Common myeloid progenitor, CD34-positive (primary cell): ENCODE data around the gene CX3CR1.
A peak's percentile ranks its signal among the peaks of the same experiment; 100 is the strongest.

ENCODE experiments used
- CTCF ChIA-PET: fragments of 350-600 bp; sonication (Branson Sonifier 250); formaldehyde crosslinking; loops from one replicate; lab custom pipeline; 2021; ENCODE audit warnings: antibody characterized with exemption; lab: Charles Lee
- POLR2A ChIA-PET: fragments of 350-600 bp; sonication (Branson Sonifier 250); formaldehyde crosslinking; loops from one replicate; lab custom pipeline; 2021; ENCODE audit warnings: antibody characterized with exemption; lab: Charles Lee
- DNase-seq, 3 donors: peaks; one replicate each; pipeline versions ENCODE4 v3.0.0 to v3.0.0-alpha.2; 2013
- H3K27ac ChIP-seq, 2 experiments: 1 replicate in 1 of 2; 2 replicates in 1 of 2; pipeline ENCODE4 v1.7.0; 2013; ENCODE audit warnings: inconsistent platforms in 2 of 2, low read length in 2 of 2, mild to moderate bottlenecking in 2 of 2, low read depth in 1 of 2, moderate library complexity in 1 of 2; ENCODE audit not compliant: severe bottlenecking in 2 of 2, insufficient read depth in 1 of 2, poor library complexity in 1 of 2
- H3K27me3 ChIP-seq, 5 experiments: replicated peaks in 2 of 5; 1 replicate in 3 of 5; 2 replicates in 2 of 5; pipeline versions ENCODE4 v1.6.1 to v1.7.0; 2013; ENCODE audit warnings: low read length in 4 of 5, mild to moderate bottlenecking in 2 of 5, moderate library complexity in 2 of 5, inconsistent platforms in 1 of 5; ENCODE audit not compliant: insufficient read depth in 5 of 5, control insufficient read depth in 4 of 5
- H3K36me3 ChIP-seq, 4 experiments: 1 replicate in 2 of 4; 2 replicates in 2 of 4; pipeline versions ENCODE4 v1.6.1 to v1.7.0; 2013; ENCODE audit warnings: low read length in 3 of 4, control low read depth in 1 of 4, mild to moderate bottlenecking in 1 of 4; ENCODE audit not compliant: control insufficient read depth in 4 of 4, insufficient read depth in 4 of 4
- H3K4me1 ChIP-seq, 4 experiments: 1 replicate in 3 of 4; 2 replicates in 1 of 4; pipeline versions ENCODE4 v1.6.1 to v1.7.1; 2013; ENCODE audit warnings: low read length in 3 of 4, mild to moderate bottlenecking in 3 of 4, control low read depth in 1 of 4, inconsistent platforms in 1 of 4, moderate library complexity in 1 of 4; ENCODE audit not compliant: control insufficient read depth in 4 of 4, insufficient read depth in 4 of 4; ENCODE audit errors: control extremely low read depth in 1 of 4
- H3K4me3 ChIP-seq, 7 experiments: 1 replicate in 4 of 7; 2 replicates in 3 of 7; pipeline versions ENCODE4 v1.5.1 to v1.7.0; 2013; ENCODE audit warnings: mild to moderate bottlenecking in 7 of 7, low read length in 6 of 7, moderate library complexity in 6 of 7, inconsistent platforms in 2 of 7, low read depth in 2 of 7, control low read depth in 1 of 7; ENCODE audit not compliant: insufficient read depth in 4 of 7, control insufficient read depth in 1 of 7; ENCODE audit errors: extremely low read depth in 1 of 7
- H3K9me3 ChIP-seq, 5 experiments: 1 replicate in 4 of 5; 2 replicates in 1 of 5; pipeline versions ENCODE4 v1.6.1 to v1.7.1; 2013; ENCODE audit warnings: low read length in 4 of 5, mild to moderate bottlenecking in 2 of 5, inconsistent platforms in 1 of 5, low read depth in 1 of 5, moderate library complexity in 1 of 5; ENCODE audit not compliant: control insufficient read depth in 4 of 5, insufficient read depth in 2 of 5; ENCODE audit errors: control extremely low read depth in 1 of 5
- WGBS: methylation state at CpG from one replicate; pipeline ENCODE4 v1.1.5; 2013; ENCODE audit not compliant: insufficient coverage; 5-methylcytosine and 5-hydroxymethylcytosine counted together

CX3CR1 gene

GRCh38 chr3:39286771-39287170 lies 6.9 kb upstream of the CX3CR1 start:
- H3K27me3 ChIP-seq: no peaks in the 10 kb centered on the region
- H3K4me3 ChIP-seq: no peak overlapping the region
- ChIA-PET POLR2A (no interaction called here), CTCF (interaction anchor here (0.9 to 22.0 kb wide), 12 partner anchors 16 to 182 kb away, joined by 3 to 618 read pairs (median 24); partner anchors contain the start of gene XIRP1)
- DNase-seq: no peak
- H3K9me3 ChIP-seq: no peaks in the 10 kb centered on the region
- H3K36me3 ChIP-seq: no peaks in the 10 kb centered on the region
- H3K27ac ChIP-seq: no peak overlapping the region
- H3K4me1 ChIP-seq: peaks cover 0 to 16% (median 11%) of the 10 kb centered on the region in 4 experiments
- WGBS: no CpG with 5 or more reads among the region's 3 CpGs

DNA sequence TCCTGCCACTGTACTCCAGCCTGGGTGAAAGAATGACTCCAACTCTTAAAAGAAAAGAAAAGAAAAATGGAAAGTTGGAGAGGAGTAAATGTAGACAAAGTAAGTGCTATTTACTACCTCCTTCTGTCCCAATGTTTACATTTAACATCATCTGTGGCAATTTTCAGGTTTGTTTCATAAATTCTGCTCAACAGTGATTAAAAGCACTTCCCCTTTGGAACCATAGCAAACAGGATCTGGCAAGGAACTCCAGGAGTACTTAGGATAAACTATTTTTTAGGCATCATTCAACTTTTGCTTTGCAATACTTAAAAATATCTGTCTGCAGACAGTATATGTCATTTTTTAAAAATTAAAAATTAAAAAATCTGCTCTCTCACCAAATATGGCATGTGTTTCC lies 5.5 kb upstream of the CX3CR1 start:
- Histone ChIP-seq H3K9me3 (no peaks in the 10 kb centered on the region), H3K27ac (no peak overlapping the region), H3K4me1 (peaks cover 0 to 22% (median 13%) of the 10 kb centered on the region in 4 experiments), H3K36me3 (no peaks in the 10 kb centered on the region), H3K27me3 (no peaks in the 10 kb centered on the region), H3K4me3 (no peak overlapping the region)
- POLR2A ChIA-PET: interaction anchor here (0.6 kb wide), 1 partner anchor 23 kb away, joined by 4 read pairs; no protein-coding TSS in a partner anchor
- CTCF ChIA-PET: interaction anchor here (0.8 to 22.0 kb wide), 6 partner anchors 8 to 157 kb away, joined by 4 to 618 read pairs (median 88); partner anchors contain the start of gene XIRP1
- no peak for DNase-seq

GRCh38 chr3:39284457-39284881 lies 4.6 kb upstream of the CX3CR1 start:
- no peak overlapping the region for H3K27ac ChIP-seq

DNA sequence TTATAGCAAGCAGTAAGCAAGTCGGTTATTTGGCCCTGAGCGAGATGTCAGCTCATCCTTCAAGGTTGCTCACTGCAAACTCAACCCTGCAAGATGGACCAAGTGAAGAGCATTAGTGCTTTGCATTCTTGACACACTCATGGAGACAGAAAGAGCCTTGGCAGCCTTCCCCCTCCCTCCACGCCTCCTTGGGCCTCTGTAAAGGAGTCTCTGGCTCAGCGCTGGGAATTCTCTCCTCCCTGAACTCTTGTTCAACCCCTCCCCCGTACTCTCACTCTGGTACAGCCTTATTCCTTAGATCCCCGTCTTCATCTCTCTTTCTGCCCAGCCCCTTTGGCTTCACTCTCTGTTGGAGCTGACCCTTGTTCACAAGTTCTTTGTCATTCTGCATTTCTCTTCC lies 2.2 kb upstream of the CX3CR1 start:
- 93% methylated on average over 6 of the region's 6 CpGs for WGBS
- Histone ChIP-seq H3K9me3 (no peaks in the 10 kb centered on the region), H3K4me3 (no peak overlapping the region), H3K27ac (no peak overlapping the region), H3K27me3 (no peaks in the 10 kb centered on the region), H3K4me1 (peaks cover 0 to 43% (median 23%) of the 10 kb centered on the region in 4 experiments), H3K36me3 (no peaks in the 10 kb centered on the region)
- DNase-seq: no peak
- CTCF ChIA-PET: interaction anchor here (1.3 to 22.0 kb wide), 3 partner anchors 9 to 155 kb away, joined by 4 to 618 read pairs (median 13); partner anchors contain the start of gene XIRP1
- POLR2A ChIA-PET: no interaction called here

More at GRCh38 chr3:39284457-39284881, 4.6 kb upstream of the CX3CR1 start:
- peaks cover 0 to 31% (median 19%) of the 10 kb centered on the region in 4 experiments for H3K4me1 ChIP-seq
- H3K27me3 ChIP-seq: no peaks in the 10 kb centered on the region
- ChIA-PET POLR2A (no interaction called here), CTCF (interaction anchor here (4.5 to 22.0 kb wide), 3 partner anchors 14 to 156 kb away, joined by 34 to 618 read pairs (median 122); partner anchors contain the start of gene XIRP1)
- no peaks in the 10 kb centered on the region for H3K36me3 ChIP-seq
- peak overlapping the region in 2 of 7 experiments; percentile 23 to 31 for H3K4me3 ChIP-seq
- no peaks in the 10 kb centered on the region for H3K9me3 ChIP-seq
- 100% methylated on average over 2 of the region's 5 CpGs for WGBS
- DNase-seq: peak in 2 of 3 donors; percentile 65 to 69

GRCh38 chr3:39281533-39281932 lies 1.7 kb upstream of the CX3CR1 start:
- ChIA-PET POLR2A (no interaction called here), CTCF (interaction anchor here (1.7 to 22.0 kb wide), 3 partner anchors 10 to 92 kb away, joined by 4 to 618 read pairs (median 13); partner anchors contain the start of gene XIRP1)

GRCh38 chr3:39280571-39280970 lies 735 bp upstream of the CX3CR1 start:
- H3K4me3 ChIP-seq: no peak overlapping the region
- no peak for DNase-seq
- H3K27ac ChIP-seq: no peak overlapping the region
- H3K9me3 ChIP-seq: no peaks in the 10 kb centered on the region
- WGBS: 94% methylated on average over 4 of the region's 5 CpGs
- H3K4me1 ChIP-seq: peaks cover 2 to 51% (median 26%) of the 10 kb centered on the region in 4 experiments
- no peaks in the 10 kb centered on the region for H3K27me3 ChIP-seq
- CTCF ChIA-PET: interaction anchor here (0.6 to 22.0 kb wide), 10 partner anchors 8 to 119 kb away, joined by 3 to 618 read pairs (median 4); partner anchors contain the start of gene XIRP1
- POLR2A ChIA-PET: no interaction called here
- no peaks in the 10 kb centered on the region for H3K36me3 ChIP-seq

More at GRCh38 chr3:39281533-39281932, 1.7 kb upstream of the CX3CR1 start:
- H3K9me3 ChIP-seq: no peaks in the 10 kb centered on the region
- DNase-seq: no peak
- no peak overlapping the region for H3K4me3 ChIP-seq
- H3K4me1 ChIP-seq: peaks cover 0 to 48% (median 26%) of the 10 kb centered on the region in 4 experiments
- H3K36me3 ChIP-seq: no peaks in the 10 kb centered on the region
- 67% methylated on average over 7 of the region's 9 CpGs for WGBS
- H3K27ac ChIP-seq: no peak overlapping the region
- H3K27me3 ChIP-seq: no peaks in the 10 kb centered on the region

GRCh38 chr3:39278616-39278935 lies 1.3 kb downstream of the CX3CR1 start:
- DNase-seq: no peak
- no peaks in the 10 kb centered on the region for H3K9me3 ChIP-seq
- ChIA-PET CTCF (interaction anchor here (1.2 to 22.0 kb wide), 5 partner anchors 10 to 89 kb away, joined by 3 to 618 read pairs (median 7); partner anchors contain the start of gene XIRP1), POLR2A (no interaction called here)
- no peaks in the 10 kb centered on the region for H3K36me3 ChIP-seq
- H3K4me3 ChIP-seq: no peak overlapping the region
- H3K27me3 ChIP-seq: no peaks in the 10 kb centered on the region
- WGBS: no CpG with 5 or more reads among the region's 1 CpG
- H3K27ac ChIP-seq: no peak overlapping the region
- H3K4me1 ChIP-seq: peaks cover 2 to 43% (median 18%) of the 10 kb centered on the region in 4 experiments
